GM12891 (cell line): Measurements from ENCODE around the gene NRN1L.

Source experiments
- PAX5 ChIP-seq: IDR thresholded peaks from 2 replicates; pipeline ENCODE4 v1.6.1; 2011; ENCODE audit warnings: low read length, moderate library complexity, mild to moderate bottlenecking; ENCODE audit not compliant: insufficient read depth, severe bottlenecking
- POLR2A ChIP-seq: IDR thresholded peaks from 2 replicates; pipeline ENCODE4 v1.6.1; 2011; ENCODE audit warnings: low read depth, low read length, control low read depth
- POLR2AphosphoS5 ChIP-seq: IDR thresholded peaks from 2 replicates; pipeline ENCODE4 v1.6.1; 2011; ENCODE audit warnings: low read depth, low read length, control low read depth
- SPI1 ChIP-seq: IDR thresholded peaks from 2 replicates; pipeline ENCODE4 v1.6.1; 2011; ENCODE audit warnings: low read depth, low read length, control low read depth
- TAF1 ChIP-seq: IDR thresholded peaks from 2 replicates; pipeline ENCODE4 v1.6.1; 2011; ENCODE audit warnings: low read depth, low read length, control low read depth

DNA sequence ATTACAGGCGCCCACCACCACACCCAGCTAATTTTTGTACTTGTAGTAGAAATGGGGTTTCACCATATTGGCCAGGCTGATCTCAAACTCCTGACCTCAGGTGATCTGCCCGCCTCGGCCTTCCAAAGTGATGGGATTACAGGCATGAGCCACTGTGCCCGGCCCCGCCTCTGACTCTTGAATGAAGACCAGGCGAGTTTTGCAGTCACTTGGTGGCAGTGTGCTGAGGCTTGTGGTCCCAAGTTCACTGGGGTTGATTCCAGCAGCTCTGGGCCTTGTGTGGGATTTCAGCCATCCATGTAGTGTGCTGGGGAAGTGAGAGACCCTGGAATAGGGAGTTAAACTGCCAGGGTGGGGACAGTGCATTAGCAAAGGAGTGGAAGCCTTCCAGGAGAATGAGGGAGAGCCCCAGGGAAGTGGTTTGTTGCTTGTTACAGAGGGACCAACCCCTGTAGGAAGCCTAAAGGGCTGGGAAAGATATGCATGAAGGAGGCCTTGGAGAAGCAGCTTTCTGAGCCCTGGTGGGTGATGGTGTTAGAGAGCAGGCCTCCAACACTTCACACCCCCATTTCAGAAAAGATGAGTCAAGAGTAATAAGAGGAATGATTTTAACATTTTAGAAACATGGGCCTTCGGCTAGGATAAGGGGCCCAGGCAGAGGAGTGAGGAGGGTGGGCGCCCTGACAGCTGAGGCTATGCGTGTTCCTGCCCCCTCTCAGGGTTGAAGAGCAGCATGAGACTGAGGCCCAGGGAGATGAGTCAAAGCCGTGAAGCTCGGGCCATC lies 22.9 kb downstream of the NRN1L start:
- TF ChIP-seq POLR2A (no peak), TAF1 (no peak), POLR2AphosphoS5 (no peak), PAX5 (no peak), SPI1 (no peak)
